Body of pancreas (tissue), 4 donors: ENCODE measurements around the gene MYO10. TPM values are rescaled to one million over a fixed set of nuclear protein-coding genes. Genes with fewer than 3 reads are reported as not detected.

Source experiments
- ATAC-seq: fragments of 150-250 bp; one replicate; pipeline ENCODE4 v1.9.1; 2016
- DNase-seq, 4 donors: peaks; one replicate each; pipeline ENCODE4 v3.0.0-alpha.2; 2019
- H3K27ac ChIP-seq, 4 donors: fragments of 200-600 bp; sonication (generic); 1 replicate in 3 of 4; 2 replicates in 1 of 4; pipeline versions ENCODE4 v1.5.1 to v1.6.1; 2016 to 2019; ENCODE audit warnings: mild to moderate bottlenecking in 1 of 4, mixed read lengths in 1 of 4, moderate library complexity in 1 of 4
- H3K27me3 ChIP-seq, 2 donors: fragments of 200-600 bp; sonication (generic); one replicate each; pipeline ENCODE4 v1.6.0; 2016; ENCODE audit warnings: mild to moderate bottlenecking in 1 of 2
- H3K36me3 ChIP-seq, 2 donors: fragments of 200-600 bp; sonication (generic); replicated peaks in 1 of 2; 2 replicates each; pipeline ENCODE4 v1.5.1; 2016; ENCODE audit warnings: low read depth in 2 of 2; ENCODE audit not compliant: insufficient read depth in 1 of 2
- H3K4me1 ChIP-seq: fragments of 200-600 bp; sonication (generic); one replicate; pipeline ENCODE4 v1.6.0; 2016
- H3K4me3 ChIP-seq, 2 donors: fragments of 200-600 bp; sonication (generic); 1 replicate in 1 of 2; 2 replicates in 1 of 2; pipeline ENCODE4 v1.5.1; 2016 to 2019
- H3K9me3 ChIP-seq, 3 donors: fragments of 200-600 bp; sonication (generic); 1 replicate in 2 of 3; 2 replicates in 1 of 3; pipeline ENCODE4 v1.5.1; 2016
- POLR2A ChIP-seq, 3 donors: fragments of 450-650 bp; IDR thresholded peaks; one replicate each; pipeline ENCODE4 v1.6.1; 2016; ENCODE audit warnings: antibody characterized with exemption in 3 of 3, mild to moderate bottlenecking in 2 of 3
- WGBS, 2 donors: methylation state at CpG; one replicate each; pipeline ENCODE4 v1.1.5; 2017; 5-methylcytosine and 5-hydroxymethylcytosine counted together
- intact Hi-C: fragments of 100-400 bp; cut with DNase I; formaldehyde crosslinking; loops from one replicate; pipeline ENCODE4 v1.15.1; 2023
- total RNA-seq, 2 donors: library from RNA; depleted of rRNA; stranded (reverse); fragments of >200 nt; gene quantifications; one replicate each; pipeline ENCODE4 v1.1.0, GENCODE V29; 2016
- TF ChIP-seq, protein P1 (sequence below), 7 experiments: fragments of 450-650 bp in 4 of 7; fragments of 200-600 bp in 3 of 7; sonication (generic) in 3 of 7; IDR thresholded peaks; one replicate each; pipeline ENCODE4 v1.5.1; 2016 to 2019; ENCODE audit warnings: antibody characterized with exemption in 7 of 7

Gene MYO10
- total RNA-seq, 2 donors from 2014 or later: 35.8 to 162 TPM

DNA sequence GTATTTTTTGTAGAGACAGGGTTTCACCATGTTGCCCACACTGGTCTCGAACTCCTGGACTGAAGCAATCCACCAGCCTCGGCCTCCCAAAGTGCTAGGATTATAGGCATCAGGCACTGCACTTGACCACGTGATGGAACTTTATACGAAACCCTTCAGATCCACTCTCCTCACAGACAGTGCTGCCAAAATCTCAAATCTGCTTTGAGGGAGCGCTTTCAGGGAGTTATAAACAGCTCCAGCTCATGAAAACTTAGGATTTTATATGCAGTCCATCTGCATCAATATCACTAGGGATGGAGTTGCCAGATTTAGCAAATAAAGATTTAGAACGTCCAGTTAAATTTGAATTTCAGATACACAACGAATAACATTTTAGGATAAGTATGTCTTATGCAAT, 25.0 kb upstream of the MYO10 start:
- H3K9me3 ChIP-seq: no peaks in the 10 kb centered on the region
- no peak overlapping the region for H3K4me3 ChIP-seq
- TF ChIP-seq POLR2A (IDR thresholded peaks at IDR 0.05): no peak
- TF ChIP-seq, protein P1, sequence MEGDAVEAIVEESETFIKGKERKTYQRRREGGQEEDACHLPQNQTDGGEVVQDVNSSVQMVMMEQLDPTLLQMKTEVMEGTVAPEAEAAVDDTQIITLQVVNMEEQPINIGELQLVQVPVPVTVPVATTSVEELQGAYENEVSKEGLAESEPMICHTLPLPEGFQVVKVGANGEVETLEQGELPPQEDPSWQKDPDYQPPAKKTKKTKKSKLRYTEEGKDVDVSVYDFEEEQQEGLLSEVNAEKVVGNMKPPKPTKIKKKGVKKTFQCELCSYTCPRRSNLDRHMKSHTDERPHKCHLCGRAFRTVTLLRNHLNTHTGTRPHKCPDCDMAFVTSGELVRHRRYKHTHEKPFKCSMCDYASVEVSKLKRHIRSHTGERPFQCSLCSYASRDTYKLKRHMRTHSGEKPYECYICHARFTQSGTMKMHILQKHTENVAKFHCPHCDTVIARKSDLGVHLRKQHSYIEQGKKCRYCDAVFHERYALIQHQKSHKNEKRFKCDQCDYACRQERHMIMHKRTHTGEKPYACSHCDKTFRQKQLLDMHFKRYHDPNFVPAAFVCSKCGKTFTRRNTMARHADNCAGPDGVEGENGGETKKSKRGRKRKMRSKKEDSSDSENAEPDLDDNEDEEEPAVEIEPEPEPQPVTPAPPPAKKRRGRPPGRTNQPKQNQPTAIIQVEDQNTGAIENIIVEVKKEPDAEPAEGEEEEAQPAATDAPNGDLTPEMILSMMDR (IDR thresholded peaks at IDR 0.05): no peak
- ATAC-seq (no peak), DNase-seq (no peak)
- H3K4me1 ChIP-seq: no peaks in the 10 kb centered on the region
- H3K27ac ChIP-seq: no peak overlapping the region
- no peaks in the 10 kb centered on the region for H3K27me3 ChIP-seq
- 59 to 78% methylated on average over 7 of the region's 7 CpGs for WGBS, 2 donors
- intact Hi-C loops: no loop called here
- H3K36me3 ChIP-seq: no peaks in the 10 kb centered on the region

DNA sequence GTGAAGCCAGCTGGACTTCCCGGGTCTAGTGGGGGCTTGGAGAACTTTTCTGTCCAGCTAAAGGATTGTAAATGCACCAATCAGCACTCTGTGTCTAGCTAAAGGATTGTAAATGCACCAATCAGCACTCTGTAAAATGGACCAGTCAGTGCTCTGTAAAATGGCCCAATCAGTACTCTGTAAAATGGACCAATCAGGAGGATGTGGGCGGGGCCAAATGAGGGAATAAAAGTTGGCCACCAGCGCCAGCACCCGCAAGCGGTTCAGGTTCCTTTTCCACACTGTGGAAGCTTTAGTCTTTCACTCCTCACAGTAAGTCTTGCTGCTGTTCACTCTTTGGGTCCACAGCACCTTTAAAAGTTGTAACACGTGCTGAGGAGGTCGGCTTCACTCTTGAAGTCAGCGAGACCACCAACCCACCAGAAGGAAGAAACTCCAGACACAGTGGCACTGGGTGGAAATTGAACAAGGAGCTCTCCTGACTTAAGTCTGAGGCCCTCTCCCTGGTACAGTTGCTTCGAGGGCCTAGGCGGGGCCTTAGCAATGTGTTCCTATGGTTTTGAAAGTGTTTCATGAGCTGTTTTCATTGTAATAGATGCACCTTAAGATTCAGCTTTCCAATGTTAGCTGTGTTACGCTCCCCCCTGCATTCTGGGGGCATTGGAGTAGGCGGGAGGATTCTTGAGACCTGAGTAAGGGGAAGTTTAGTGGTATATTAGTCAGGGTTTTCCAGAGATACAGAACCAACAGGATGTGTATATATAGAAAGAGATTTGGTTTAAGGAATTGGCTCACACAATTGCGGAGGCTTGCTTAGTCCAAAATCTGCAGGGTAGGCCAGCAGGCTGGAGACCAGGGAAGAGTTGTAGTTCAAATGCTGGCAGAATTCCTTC, 21.5 kb upstream of the MYO10 start:
- DNase-seq (no peak), ATAC-seq (no peak)
- TF ChIP-seq, protein P1 (IDR thresholded peaks at IDR 0.05): no peak
- TF ChIP-seq POLR2A (IDR thresholded peaks at IDR 0.05): no peak
- 80 to 85% methylated on average over 10 to 13 of the region's 13 CpGs for WGBS, 2 donors
- H3K4me1 ChIP-seq: no peaks in the 10 kb centered on the region
- no peaks in the 10 kb centered on the region for H3K9me3 ChIP-seq
- H3K36me3 ChIP-seq: no peaks in the 10 kb centered on the region
- H3K27me3 ChIP-seq: no peaks in the 10 kb centered on the region
- H3K27ac ChIP-seq: no peak overlapping the region
- no peak overlapping the region for H3K4me3 ChIP-seq
- intact Hi-C loops: no loop called here

DNA sequence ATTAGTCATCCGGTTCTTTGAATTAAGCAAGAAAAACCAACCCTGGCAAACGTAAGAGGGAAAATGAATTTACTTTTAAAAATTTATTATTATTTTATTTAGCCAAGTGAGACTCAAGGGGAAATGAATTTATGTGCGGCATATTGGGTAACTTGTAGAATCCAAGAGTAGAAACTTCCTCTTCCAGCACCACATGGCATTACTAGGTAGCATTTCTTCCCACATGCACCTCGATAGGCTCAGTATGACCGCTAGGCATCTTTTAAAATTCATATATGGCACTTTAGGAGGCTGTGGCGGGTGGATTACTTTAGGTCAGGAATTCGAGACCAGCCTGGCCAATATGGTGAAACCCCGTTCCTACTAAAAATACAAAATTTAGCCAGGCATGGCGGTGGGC, 17.6 kb upstream of the MYO10 start:
- Histone ChIP-seq H3K27me3 (no peaks in the 10 kb centered on the region), H3K4me3 (no peak overlapping the region), H3K27ac (no peak overlapping the region), H3K9me3 (no peaks in the 10 kb centered on the region), H3K4me1 (no peaks in the 10 kb centered on the region), H3K36me3 (no peaks in the 10 kb centered on the region)
- ATAC-seq: no peak
- DNase-seq: no peak
- intact Hi-C loops: no loop called here
- WGBS, 2 donors: 84 to 89% methylated on average over 9 of the region's 9 CpGs
- no peak for TF ChIP-seq POLR2A (IDR thresholded peaks at IDR 0.05)
- TF ChIP-seq, protein P1 (IDR thresholded peaks at IDR 0.05): no peak

DNA sequence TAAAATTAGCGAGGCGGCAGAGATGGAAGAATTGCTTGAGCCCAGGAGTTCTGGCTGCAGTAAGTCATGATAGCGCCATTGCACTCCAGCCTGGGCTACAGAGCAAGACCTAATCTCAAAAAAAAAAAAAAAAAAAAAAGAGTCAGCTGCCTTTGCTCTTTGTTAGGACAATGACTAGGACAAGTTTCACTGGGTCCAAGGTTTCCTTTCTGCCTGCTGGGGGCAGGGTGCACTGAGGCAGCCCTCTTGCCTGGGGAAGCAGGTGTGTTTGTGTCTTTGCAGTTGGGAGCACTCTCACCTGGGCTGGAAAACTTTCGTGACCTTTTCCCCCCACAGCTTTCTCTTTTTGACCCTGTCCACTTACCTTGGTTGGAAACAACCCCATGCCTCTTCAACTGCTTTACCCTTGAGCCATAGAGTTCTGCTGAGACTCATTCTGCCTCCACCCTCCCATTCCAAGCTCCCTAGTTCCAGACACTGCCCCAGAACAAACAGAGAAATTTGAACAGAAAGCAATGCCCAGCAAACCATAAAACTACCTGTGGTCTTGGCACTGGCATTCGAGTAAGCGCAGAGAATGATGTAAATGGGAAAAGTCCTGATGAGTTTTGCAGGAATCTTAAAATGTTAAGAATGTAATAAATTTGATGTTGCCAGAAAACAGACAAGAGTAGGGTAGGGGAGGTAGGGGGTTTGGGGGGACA, 17.0 kb upstream of the MYO10 start:
- no peak for ATAC-seq
- Histone ChIP-seq H3K9me3 (no peaks in the 10 kb centered on the region), H3K4me3 (no peak overlapping the region), H3K4me1 (no peaks in the 10 kb centered on the region), H3K36me3 (no peaks in the 10 kb centered on the region), H3K27me3 (no peaks in the 10 kb centered on the region), H3K27ac (no peak overlapping the region)
- 75 to 93% methylated on average over 6 of the region's 6 CpGs for WGBS, 2 donors
- intact Hi-C loops: no loop called here
- DNase-seq: no peak
- TF ChIP-seq, protein P1 (IDR thresholded peaks at IDR 0.05): no peak
- no peak for TF ChIP-seq POLR2A (IDR thresholded peaks at IDR 0.05)
